H1 (cell line): ENCODE results near the gene MYBPC1. TPM values are rescaled to one million over a fixed set of nuclear protein-coding genes. Genes with fewer than 3 reads are reported as not detected.

Source experiments
- CTCF ChIA-PET: fragments of 300-600 bp; sonication (Branson Sonifier 250); formaldehyde crosslinking; loops from one replicate; lab custom pipeline; 2021; ENCODE audit not compliant: partially characterized antibody; lab: Charles Lee
- POLR2A ChIA-PET: fragments of 300-600 bp; sonication (Branson Sonifier 250); formaldehyde crosslinking; loops from one replicate; lab custom pipeline; 2021; ENCODE audit warnings: inconsistent platforms; ENCODE audit not compliant: partially characterized antibody; lab: Charles Lee
- DNase-seq, 2 experiments: peaks; one replicate each; pipeline versions ENCODE4 v3.0.0 to v3.0.0-alpha.2; 2010 to 2022; ENCODE audit warnings: low spot score in 2 of 2, low read depth in 1 of 2, mixed read lengths in 1 of 2
- FAIRE-seq: peaks from 2 replicates; lab custom pipeline; 2011; peaks lifted over from hg19 to GRCh38; lab: Jason Lieb, UNC
- H2AFZ ChIP-seq: 2 replicates; pipeline ENCODE4 v1.8.1; 2012; ENCODE audit warnings: low read length, inconsistent platforms
- H2AK5ac ChIP-seq: 2 replicates; pipeline ENCODE4 v1.6.1; 2013; ENCODE audit warnings: low read depth, low read length
- H2BK120ac ChIP-seq: replicated peaks from 2 replicates; pipeline ENCODE3; 2013; ENCODE audit warnings: low read depth, low read length, inconsistent platforms
- H2BK12ac ChIP-seq: 2 replicates; pipeline ENCODE4 v1.6.1; 2013; ENCODE audit warnings: low read depth, low read length
- H2BK15ac ChIP-seq: 2 replicates; pipeline ENCODE4 v1.6.1; 2013; ENCODE audit warnings: low read length
- H2BK20ac ChIP-seq: 2 replicates; pipeline ENCODE4 v1.6.1; 2013; ENCODE audit warnings: low read length
- H2BK5ac ChIP-seq: 2 replicates; pipeline ENCODE4 v1.6.1; 2013; ENCODE audit warnings: low read depth, low read length
- H3K14ac ChIP-seq: 2 replicates; pipeline ENCODE4 v1.6.1; 2013; ENCODE audit warnings: inconsistent platforms; ENCODE audit not compliant: insufficient read length
- H3K18ac ChIP-seq: 2 replicates; pipeline ENCODE4 v1.6.1; 2013; ENCODE audit warnings: low read length; ENCODE audit errors: extremely low read depth
- H3K23ac ChIP-seq: 2 replicates; pipeline ENCODE4 v1.6.1; 2013; ENCODE audit warnings: inconsistent platforms; ENCODE audit not compliant: insufficient read length
- H3K23me2 ChIP-seq: 2 replicates; pipeline ENCODE4 v1.6.1; 2013; ENCODE audit warnings: low read depth, low read length
- H3K27ac ChIP-seq: 2 replicates; pipeline ENCODE4 v1.6.1; 2011; ENCODE audit warnings: low read depth, low read length, inconsistent platforms
- H3K27me3 ChIP-seq, 4 experiments: replicated peaks in 1 of 4; 1 replicate in 1 of 4; 2 replicates in 3 of 4; pipeline versions ENCODE4 v1.6.1 to v1.8.1; 2011 to 2013; ENCODE audit warnings: low read length in 3 of 4, mild to moderate bottlenecking in 3 of 4, inconsistent platforms in 2 of 4, mixed read lengths in 2 of 4, moderate library complexity in 1 of 4; ENCODE audit not compliant: control insufficient read depth in 3 of 4, insufficient read depth in 3 of 4; ENCODE audit errors: extremely low read depth in 1 of 4
- H3K36me3 ChIP-seq, 4 experiments: 2 replicates each; pipeline versions ENCODE4 v1.6.1 to v1.8.1; 2011 to 2013; ENCODE audit warnings: mild to moderate bottlenecking in 4 of 4, low read length in 3 of 4, moderate library complexity in 2 of 4, control low read depth in 1 of 4, inconsistent platforms in 1 of 4; ENCODE audit not compliant: insufficient read depth in 4 of 4, control insufficient read depth in 2 of 4
- H3K4ac ChIP-seq: replicated peaks from 2 replicates; pipeline ENCODE3; 2013; ENCODE audit warnings: low read length, low read depth, mixed read lengths, inconsistent platforms; ENCODE audit not compliant: insufficient read length
- H3K4me1 ChIP-seq, 4 experiments: replicated peaks in 1 of 4; 1 replicate in 1 of 4; 2 replicates in 3 of 4; pipeline versions ENCODE4 v1.6.1 to v1.8.1; 2011 to 2013; ENCODE audit warnings: low read length in 3 of 4, inconsistent platforms in 2 of 4, mixed read lengths in 1 of 4; ENCODE audit not compliant: insufficient read depth in 4 of 4, control insufficient read depth in 3 of 4
- H3K4me2 ChIP-seq, 2 experiments: 2 replicates each; pipeline versions ENCODE4 v1.6.1 to v1.8.1; 2011 to 2013; ENCODE audit warnings: low read depth in 2 of 2, low read length in 2 of 2, control low read depth in 1 of 2, inconsistent platforms in 1 of 2, mild to moderate bottlenecking in 1 of 2; ENCODE audit not compliant: insufficient read depth in 1 of 2
- H3K4me3 ChIP-seq, 4 experiments: fragments of 200-600, 300-600 bp in 1 of 4; sonication (generic), shearing (Covaris generic), sonication (Bioruptor Twin) in 1 of 4; 2 replicates each; pipeline versions ENCODE4 v1.5.1 to v1.8.1; 2011 to 2016; ENCODE audit warnings: low read length in 4 of 4, low read depth in 3 of 4, control low read depth in 2 of 4, inconsistent platforms in 2 of 4, mild to moderate bottlenecking in 2 of 4, mixed read lengths in 1 of 4, moderate library complexity in 1 of 4; ENCODE audit not compliant: insufficient read depth in 2 of 4; ENCODE audit errors: extremely low read depth in 1 of 4
- H3K56ac ChIP-seq: replicated peaks from 2 replicates; pipeline ENCODE3; 2013; ENCODE audit warnings: low read depth, mild to moderate bottlenecking, mixed read lengths, low read length, inconsistent platforms; ENCODE audit not compliant: insufficient read length
- H3K79me1 ChIP-seq: 2 replicates; pipeline ENCODE4 v1.6.1; 2013; ENCODE audit warnings: low read depth, low read length, control low read depth
- H3K79me2 ChIP-seq, 2 experiments: 2 replicates each; pipeline versions ENCODE4 v1.6.1 to v1.8.1; 2012 to 2013; ENCODE audit warnings: low read length in 2 of 2, mild to moderate bottlenecking in 2 of 2, inconsistent platforms in 1 of 2; ENCODE audit not compliant: insufficient read depth in 2 of 2, control insufficient read depth in 1 of 2
- H3K9ac ChIP-seq, 4 experiments: replicated peaks in 1 of 4; 1 replicate in 1 of 4; 2 replicates in 3 of 4; pipeline versions ENCODE4 v1.6.1 to v1.8.1; 2011 to 2013; ENCODE audit warnings: low read depth in 3 of 4, low read length in 3 of 4, control low read depth in 2 of 4, mild to moderate bottlenecking in 2 of 4, moderate library complexity in 2 of 4, inconsistent platforms in 1 of 4; ENCODE audit errors: extremely low read depth in 1 of 4
- H3K9me3 ChIP-seq, 2 experiments: 2 replicates each; pipeline versions ENCODE4 v1.6.1 to v1.8.1; 2012 to 2013; ENCODE audit warnings: mild to moderate bottlenecking in 2 of 2, moderate library complexity in 2 of 2, control low read depth in 1 of 2, inconsistent platforms in 1 of 2, low read depth in 1 of 2, low read length in 1 of 2, mixed read lengths in 1 of 2; ENCODE audit not compliant: insufficient read depth in 2 of 2
- H4K20me1 ChIP-seq, 2 experiments: replicated peaks in 1 of 2; 2 replicates each; pipeline versions ENCODE3 to v1.8.1; 2011 to 2013; ENCODE audit warnings: inconsistent platforms in 2 of 2, low read length in 2 of 2, mild to moderate bottlenecking in 1 of 2; ENCODE audit not compliant: insufficient read depth in 2 of 2, control insufficient read depth in 1 of 2
- H4K5ac ChIP-seq: 2 replicates; pipeline ENCODE4 v1.6.1; 2013; ENCODE audit warnings: low read length, low read depth, mixed read lengths, inconsistent platforms; ENCODE audit not compliant: insufficient read length
- H4K8ac ChIP-seq: 2 replicates; pipeline ENCODE4 v1.8.0; 2013; ENCODE audit warnings: mild to moderate bottlenecking, moderate library complexity, low read length, inconsistent platforms; ENCODE audit not compliant: insufficient read depth; ENCODE audit errors: extremely low read depth
- H4K91ac ChIP-seq: replicated peaks from 2 replicates; pipeline ENCODE3; 2013; ENCODE audit warnings: low read length, mixed read lengths, inconsistent platforms; ENCODE audit not compliant: insufficient read length
- BRCA1 ChIP-seq: IDR thresholded peaks from 2 replicates; pipeline ENCODE4 v1.6.1; 2012; ENCODE audit warnings: low read depth, low read length, improper control_type of control experiment
- CHD2 ChIP-seq: IDR thresholded peaks from 2 replicates; pipeline ENCODE4 v1.6.1; 2012; ENCODE audit warnings: low read length, improper control_type of control experiment
- GABPA ChIP-seq: IDR thresholded peaks from 2 replicates; pipeline ENCODE4 v1.6.1; 2011; ENCODE audit warnings: mild to moderate bottlenecking, low read length, moderate library complexity, borderline replicate concordance; ENCODE audit not compliant: insufficient read depth
- JUN ChIP-seq: IDR thresholded peaks from 2 replicates; pipeline ENCODE4 v1.6.1; 2011; ENCODE audit warnings: low read depth, mild to moderate bottlenecking, improper control_type of control experiment, low read length
- PHF8 ChIP-seq: fragments of 200-600 bp; sonication (generic); conservative IDR thresholded peaks from 2 replicates; pipeline ENCODE4 v1.7.1; 2012; ENCODE audit warnings: low read depth, mild to moderate bottlenecking, inconsistent platforms, low read length, moderate library complexity
- POU5F1 ChIP-seq: IDR thresholded peaks from 2 replicates; pipeline ENCODE4 v1.6.1; 2011; ENCODE audit warnings: low read depth, mild to moderate bottlenecking, low read length, moderate library complexity
- SAP30 ChIP-seq: fragments of 300-600 bp; sonication (generic); IDR thresholded peaks from 2 replicates; pipeline ENCODE4 v1.7.1; 2012; ENCODE audit warnings: low read length, moderate library complexity, mild to moderate bottlenecking, inconsistent platforms; ENCODE audit not compliant: insufficient read depth, insufficient replicate concordance
- SIRT6 ChIP-seq: IDR thresholded peaks from one replicate; pipeline ENCODE4 v1.7.1; 2012; ENCODE audit warnings: low read length, inconsistent platforms
- SP4 ChIP-seq: IDR thresholded peaks from 2 replicates; pipeline ENCODE4 v1.6.1; 2012; ENCODE audit warnings: low read length, inconsistent platforms
- SRF ChIP-seq: IDR thresholded peaks from 2 replicates; pipeline ENCODE4 v1.6.1; 2011; ENCODE audit warnings: mild to moderate bottlenecking, low read depth, low read length, moderate library complexity
- TBP ChIP-seq: IDR thresholded peaks from 2 replicates; pipeline ENCODE4 v1.6.1; 2011; ENCODE audit warnings: low read depth, low read length, improper control_type of control experiment
- WGBS, 2 experiments: shearing (Covaris generic) in 1 of 2; methylation state at CpG; one replicate each; pipeline versions ENCODE4 v1.1.6 to v1.1.7; 2013 to 2015; ENCODE audit warnings: low lambda C conversion rate in 2 of 2, mixed read lengths in 2 of 2, inconsistent platforms in 1 of 2, low coverage in 1 of 2, missing lambda C conversion rate in 1 of 2; ENCODE audit not compliant: insufficient replicate concordance in 2 of 2, insufficient coverage in 1 of 2, insufficient read length in 1 of 2; ENCODE audit errors: extremely low coverage in 1 of 2, missing lambda C conversion rate in 1 of 2; 5-methylcytosine and 5-hydroxymethylcytosine counted together
- polyA plus RNA-seq, 7 experiments: library from polyadenylated mRNA; depleted of rRNA in 3 of 7; stranded (reverse) in 5 of 7; unstranded in 2 of 7; fragments of >200 nt in 5 of 7; fragments of 200-250 nt in 2 of 7; gene quantifications; 1 replicate in 5 of 7; 2 replicates in 1 of 7; 4 replicates in 1 of 7; pipeline versions ENCODE4 v1.2.1 to v1.2.3, GENCODE V29; 2011 to 2013; ENCODE audit warnings: missing spikeins in 2 of 7, mixed read lengths in 2 of 7
- total RNA-seq: library from RNA; stranded (reverse); fragmentation: NEBNext Ultra II Directional; extraction: Animal tissue kit (Norgen Biotek cat#: 25700); gene quantifications from 2 replicates; pipeline ENCODE4 v1.2.1, GENCODE V29; 2021
- TF ChIP-seq, protein P1 (sequence below): IDR thresholded peaks from 2 replicates; pipeline ENCODE4 v1.6.1; 2011; ENCODE audit warnings: low read length, improper control_type of control experiment

MYBPC1 gene
- total and polyA plus RNA-seq, 2 of the 8 experiments (the other 6 are each of a cell fraction or from before 2014, with no cell fraction given): not detected

DNA sequence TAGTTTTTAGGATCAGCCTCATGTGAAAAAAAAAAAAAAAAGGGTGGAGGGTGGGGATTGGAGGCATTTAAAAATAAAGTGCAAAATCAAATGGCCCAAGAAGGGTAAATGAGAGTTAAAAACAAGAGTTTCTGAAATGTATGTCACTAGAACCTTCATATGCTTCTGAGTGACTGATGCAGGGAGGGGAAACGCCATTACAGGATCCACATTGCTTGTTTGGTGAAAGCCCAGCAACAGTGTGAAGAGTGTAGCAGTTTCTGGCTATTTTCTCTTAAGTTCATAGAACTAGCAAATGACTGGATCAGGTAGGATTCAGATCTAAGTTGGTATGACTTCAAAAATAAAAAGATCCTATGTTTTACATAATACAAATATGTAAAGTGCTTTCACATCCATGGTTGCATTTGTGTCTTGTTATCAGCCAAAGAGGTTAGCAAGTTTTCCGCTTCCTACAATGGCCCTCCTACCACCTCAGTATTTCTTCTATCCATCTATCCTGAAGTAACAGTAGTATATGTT lies 105.6 kb downstream of the MYBPC1 start:
- POLR2A ChIA-PET: interaction anchor here (0.7 kb wide), 1 partner anchor 36 kb away, joined by 3 read pairs; no protein-coding TSS in a partner anchor
- DNase-seq (no peak), FAIRE-seq (no peak)
- Histone ChIP-seq H3K4me1 (peaks cover 2 to 6% (median 3%) of the 10 kb centered on the region in 4 experiments; a peak in 5 of 7 replicates), H4K20me1 (no peaks in the 10 kb centered on the region), H2AFZ (no peak overlapping the region), H3K9ac (no peak overlapping the region), H3K36me3 (no peaks in the 10 kb centered on the region), H2BK20ac (no peak overlapping the region), H2BK12ac (no peak overlapping the region), H4K91ac (no peak overlapping the region), H4K5ac (no peak overlapping the region), H3K79me1 (no peaks in the 10 kb centered on the region), H3K79me2 (0 out of 4 replicates have a peak, but pooled peaks cover 0 to 10% of the 10 kb centered on the region in 2 experiments), H3K4me2 (no peak overlapping the region), H3K4ac (no peak overlapping the region), H2BK15ac (no peak overlapping the region), H4K8ac (no peak overlapping the region), H2BK120ac (no peak overlapping the region), H3K27me3 (peaks cover 2 to 18% (median 12%) of the 10 kb centered on the region in 4 experiments), H2BK5ac (no peak overlapping the region), H3K18ac (no peak overlapping the region), H3K56ac (no peak overlapping the region), H3K27ac (no peak overlapping the region), H2AK5ac (no peak overlapping the region), H3K4me3 (no peak overlapping the region), H3K14ac (no peak overlapping the region), H3K23ac (no peak overlapping the region), H3K9me3 (no peaks in the 10 kb centered on the region), H3K23me2 (peaks cover 11% of the 10 kb centered on the region; the same call in 1 of the 2 replicates)
- WGBS, 2 experiments: 91% methylated on average over 2 of the region's 2 CpGs; no CpG with 5 or more reads in 1 of the 2 experiments
- CTCF ChIA-PET: interaction anchor here (1.0 to 1.5 kb wide), 3 partner anchors 14 to 60 kb away, joined by 3 to 6 read pairs (median 3); no protein-coding TSS in a partner anchor
- no peak for TF ChIP-seq SP4
- TF ChIP-seq, protein P1, sequence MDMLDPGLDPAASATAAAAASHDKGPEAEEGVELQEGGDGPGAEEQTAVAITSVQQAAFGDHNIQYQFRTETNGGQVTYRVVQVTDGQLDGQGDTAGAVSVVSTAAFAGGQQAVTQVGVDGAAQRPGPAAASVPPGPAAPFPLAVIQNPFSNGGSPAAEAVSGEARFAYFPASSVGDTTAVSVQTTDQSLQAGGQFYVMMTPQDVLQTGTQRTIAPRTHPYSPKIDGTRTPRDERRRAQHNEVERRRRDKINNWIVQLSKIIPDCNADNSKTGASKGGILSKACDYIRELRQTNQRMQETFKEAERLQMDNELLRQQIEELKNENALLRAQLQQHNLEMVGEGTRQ: no peak
- TF ChIP-seq JUN: no peak
- TF ChIP-seq CHD2: no peak
- no peak for TF ChIP-seq TBP
- no peak for TF ChIP-seq SRF
- no peak for TF ChIP-seq PHF8
- TF ChIP-seq SIRT6: no peak
- TF ChIP-seq POU5F1: no peak
- no peak for TF ChIP-seq SAP30
- TF ChIP-seq GABPA: no peak
- no peak for TF ChIP-seq BRCA1
